Measurements from ENCODE around the gene UBE4A. TPM values are rescaled to one million over a fixed set of nuclear protein-coding genes. Genes with fewer than 3 reads are reported as not detected.

Gene UBE4A
- total RNA-seq, 1 donor from 2014 or later: 59.7 TPM

DNA sequence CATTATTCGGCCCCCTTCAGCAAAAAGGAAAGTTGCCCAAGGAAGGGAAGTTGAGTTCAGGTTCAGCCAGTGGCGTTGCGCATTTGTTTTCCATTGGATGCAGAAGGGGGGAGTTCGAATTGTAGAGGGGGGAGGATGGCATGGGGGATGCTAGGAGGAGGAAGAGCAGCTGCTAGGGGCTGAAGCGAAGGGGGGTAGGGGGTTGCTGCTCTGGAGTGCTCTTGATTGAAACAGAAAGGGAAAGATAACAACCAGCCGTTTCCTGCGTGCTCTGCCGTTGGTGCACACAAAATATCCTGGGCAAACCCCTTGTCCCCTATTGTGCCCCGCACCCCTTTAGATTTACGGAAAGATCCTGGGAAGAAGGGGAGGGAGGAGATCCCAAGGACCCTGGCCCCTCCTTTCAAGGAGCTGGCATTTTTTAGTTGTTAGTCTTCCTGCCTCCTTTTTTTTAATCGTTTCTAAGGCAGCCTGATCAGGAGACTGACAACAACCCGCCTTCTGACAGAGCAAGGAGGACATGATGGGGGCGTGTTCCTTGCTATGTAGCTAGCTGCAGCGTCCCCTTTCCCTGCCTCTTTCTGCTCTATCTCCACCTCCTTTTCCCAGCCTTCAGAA lies 79.0 kb downstream of the UBE4A start:
- DNase-seq: peak; percentile 25

DNA sequence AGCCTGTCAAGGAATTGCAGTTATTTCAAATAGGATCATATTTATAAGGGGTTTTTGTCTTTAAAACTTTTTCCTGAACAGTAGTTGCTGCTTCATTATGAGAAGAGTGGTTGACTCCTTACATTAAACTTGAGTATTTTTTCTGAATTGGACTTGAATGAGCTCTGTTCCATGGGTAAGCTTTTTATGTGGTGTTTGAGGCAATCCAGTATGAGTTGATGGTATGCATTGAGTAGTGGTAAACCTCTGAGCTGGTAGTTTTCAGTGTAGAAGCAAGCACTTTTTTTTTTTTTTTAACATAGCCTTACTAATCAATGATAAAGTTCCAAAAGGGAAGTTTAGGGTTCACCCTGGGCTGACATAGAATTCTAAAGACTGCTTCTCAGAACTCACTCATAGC lies 80.2 kb downstream of the UBE4A start:
- no peak for DNase-seq

DNA sequence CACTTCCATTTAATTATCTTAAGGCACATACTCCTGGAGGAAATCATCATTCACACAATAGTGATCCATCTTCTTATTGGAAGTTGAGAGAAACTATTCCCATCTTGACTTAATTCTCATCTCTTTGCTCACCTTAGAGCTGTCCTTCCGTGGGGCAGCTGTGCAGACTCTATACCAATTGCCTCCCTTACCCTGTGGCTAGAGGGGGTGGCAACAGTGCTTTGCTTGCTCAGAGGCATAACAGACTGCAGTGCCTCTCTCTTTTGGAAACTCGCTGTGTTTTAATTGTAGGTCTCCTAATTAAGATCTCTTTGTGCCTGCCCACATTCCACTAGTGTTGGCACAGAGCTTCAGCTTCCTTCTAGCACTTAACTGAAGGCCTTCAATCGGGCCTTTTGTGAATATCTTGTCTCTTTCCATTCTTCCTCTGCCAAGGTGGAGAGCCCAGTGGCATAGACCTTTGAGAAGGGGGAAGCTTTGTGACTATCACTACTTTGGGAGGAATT lies 82.4 kb downstream of the UBE4A start:
- no peak for DNase-seq

DNA sequence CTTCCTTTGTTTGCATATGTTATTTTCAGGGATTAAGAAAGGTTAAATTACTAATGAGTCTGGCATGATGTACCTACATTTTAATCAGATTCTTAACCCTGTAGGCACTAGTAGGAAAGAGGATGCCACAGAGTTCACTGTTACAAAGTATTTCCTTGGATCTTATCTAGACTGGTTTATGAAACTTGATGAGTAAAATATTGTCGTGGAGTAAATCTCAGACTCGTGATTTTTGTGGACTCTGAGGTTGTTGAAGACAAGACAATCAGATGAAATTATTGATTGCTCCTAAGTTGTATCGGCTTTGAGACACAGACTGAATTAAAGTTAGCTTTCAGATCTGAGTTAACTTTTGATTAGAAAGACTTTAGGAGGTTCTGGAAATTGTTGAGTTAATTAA lies 82.9 kb downstream of the UBE4A start:
- DNase-seq: no peak

DNA sequence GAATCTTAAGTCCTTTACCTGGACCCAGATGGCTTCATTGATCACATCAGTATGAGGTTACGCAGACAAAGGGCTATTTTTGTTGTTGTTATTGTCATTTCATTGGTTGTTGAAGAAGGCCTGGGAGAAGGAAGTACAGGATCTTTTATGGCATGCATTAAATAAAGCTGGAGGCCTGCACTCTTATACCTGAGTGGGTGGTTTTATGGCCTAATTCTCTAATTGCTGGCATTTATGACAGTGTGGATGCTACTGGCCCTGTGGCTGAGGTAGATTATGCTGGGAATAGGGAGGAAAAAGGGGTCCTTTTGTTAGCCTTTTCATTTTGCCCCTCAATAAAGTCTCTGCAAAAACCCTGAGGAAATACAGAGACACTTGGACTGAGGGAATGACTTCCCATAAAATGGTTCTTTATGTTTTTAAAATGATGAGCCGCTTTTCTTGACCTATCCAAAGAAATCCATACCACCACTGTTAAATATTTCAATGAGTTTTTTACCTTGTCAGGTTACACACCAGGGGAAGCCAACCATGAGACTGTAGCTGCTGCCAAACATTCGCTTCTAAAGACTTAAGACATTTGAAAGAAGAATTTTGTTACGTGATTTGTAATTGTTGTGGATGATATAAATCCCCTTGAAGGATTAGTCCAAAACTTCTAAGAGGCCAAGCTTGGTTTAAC lies 83.6 kb downstream of the UBE4A start:
- no peak for DNase-seq

DNA sequence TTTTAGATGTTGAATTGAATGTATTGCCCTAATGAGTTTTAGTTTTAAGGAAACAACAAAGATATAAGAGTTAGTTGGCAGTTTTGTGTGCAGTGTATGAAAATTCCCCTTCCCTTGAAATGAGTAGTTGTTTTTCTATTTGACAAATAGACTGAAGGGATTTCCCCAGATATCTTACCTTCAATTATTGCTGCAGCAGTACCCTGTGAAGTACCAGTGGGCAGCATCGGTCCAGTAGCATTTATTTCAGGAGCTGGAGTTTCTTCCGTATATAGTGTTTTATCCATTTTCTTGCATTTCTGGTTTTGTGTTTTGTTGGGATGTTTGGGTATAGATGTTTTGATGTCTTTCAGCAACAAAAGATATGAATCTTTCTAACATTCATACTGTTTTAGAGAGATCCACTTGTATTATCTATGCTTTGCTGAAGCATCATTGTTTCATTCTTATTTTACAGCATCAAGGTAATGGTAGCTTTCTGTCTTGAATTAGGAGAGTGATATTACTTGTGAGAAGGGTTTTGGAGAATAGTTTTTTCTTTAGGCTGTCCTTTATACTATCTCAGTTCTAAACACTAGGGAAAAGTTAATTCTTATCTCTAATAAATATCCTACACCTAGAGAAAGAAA lies 84.3 kb downstream of the UBE4A start:
- no peak for DNase-seq

DNA sequence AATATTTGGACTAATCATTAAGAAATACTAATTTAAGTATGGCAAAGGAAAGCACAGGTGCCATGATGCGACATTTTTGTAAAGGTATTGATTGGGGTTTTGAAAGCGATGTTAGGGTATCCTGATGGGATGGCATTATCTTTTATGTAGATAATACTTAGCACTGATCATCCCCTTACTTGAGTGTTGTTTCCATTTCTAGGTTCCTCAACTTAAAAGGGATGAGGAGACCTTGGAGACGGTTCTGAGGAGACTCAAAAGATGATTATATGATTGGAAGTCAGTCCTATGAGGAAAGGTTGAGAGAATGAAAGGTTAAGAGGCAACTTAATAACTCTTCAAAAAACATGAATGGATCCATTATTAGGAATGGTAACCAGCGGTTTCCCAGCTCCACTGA lies 88.0 kb downstream of the UBE4A start:
- DNase-seq: no peak

DNA sequence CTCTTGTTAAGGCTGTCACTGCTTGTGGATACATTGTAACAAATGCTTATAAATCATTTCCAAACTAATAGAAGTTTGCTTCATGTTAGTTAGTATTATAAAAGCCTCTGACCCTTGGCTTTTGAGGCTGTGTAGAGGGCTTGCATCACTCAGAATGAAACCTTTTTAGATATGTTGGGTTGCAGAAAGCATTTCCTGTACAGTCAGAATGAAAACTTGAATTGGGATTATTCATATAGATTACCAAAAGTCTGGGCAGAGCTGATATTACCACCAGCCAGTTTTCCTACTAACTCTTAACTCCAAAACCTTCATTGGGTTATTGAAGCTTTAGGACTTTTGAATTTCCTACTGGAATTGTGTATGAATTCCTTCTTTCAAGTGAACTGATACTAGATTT lies 88.9 kb downstream of the UBE4A start:
- DNase-seq: no peak

Small RNA genes within 50 kb of the gene (small RNA-seq; reads per million reads assigned to genes)
- not detected for gene AP001582.1

Other genes with a start within 250 kb of the UBE4A start
- gene SCN4B, start 206.8 kb upstream of the UBE4A start, total RNA-seq: 12.2 TPM
- 5.8 TPM for gene SCN2B, start 183.0 kb upstream of the UBE4A start, total RNA-seq
- 1.2 TPM for gene JAML, start 134.6 kb upstream of the UBE4A start, total RNA-seq
- 1.6 TPM for gene MPZL3, start 107.2 kb upstream of the UBE4A start, total RNA-seq
- gene MPZL2, start 95.3 kb upstream of the UBE4A start, total RNA-seq: 1.4 TPM
- not detected for gene CD3E, start 54.9 kb upstream of the UBE4A start, total RNA-seq
- not detected for gene CD3D, start 16.9 kb upstream of the UBE4A start, total RNA-seq
- gene CD3G, start 15.3 kb upstream of the UBE4A start, total RNA-seq: not detected
- 67.4 TPM for gene ATP5MG, start 42.0 kb downstream of the UBE4A start, total RNA-seq
- 55.4 TPM for gene KMT2A, start 76.9 kb downstream of the UBE4A start, total RNA-seq
- 2.7 TPM for gene TTC36, start 167.9 kb downstream of the UBE4A start, total RNA-seq
- 40.7 TPM for gene TMEM25, start 171.6 kb downstream of the UBE4A start, total RNA-seq
- gene IFT46, start 206.3 kb downstream of the UBE4A start, total RNA-seq: 51.9 TPM
- 73.9 TPM for gene ARCN1, start 212.8 kb downstream of the UBE4A start, total RNA-seq
- gene PHLDB1, start 248.0 kb downstream of the UBE4A start, total RNA-seq: 65.8 TPM

Measured in occipital lobe (tissue), 3 donors.